GM19463 (cell line): ENCODE measurements around the gene WDR87.

Experiments used
- ATAC-seq: cut with Tn5 transposase; IDR thresholded peaks from one replicate; pipeline ENCODE4 v1.9.1; 2021; ENCODE audit warnings: mild to moderate bottlenecking, moderate library complexity; ENCODE audit not compliant: unreplicated experiment

The WDR87 gene

DNA sequence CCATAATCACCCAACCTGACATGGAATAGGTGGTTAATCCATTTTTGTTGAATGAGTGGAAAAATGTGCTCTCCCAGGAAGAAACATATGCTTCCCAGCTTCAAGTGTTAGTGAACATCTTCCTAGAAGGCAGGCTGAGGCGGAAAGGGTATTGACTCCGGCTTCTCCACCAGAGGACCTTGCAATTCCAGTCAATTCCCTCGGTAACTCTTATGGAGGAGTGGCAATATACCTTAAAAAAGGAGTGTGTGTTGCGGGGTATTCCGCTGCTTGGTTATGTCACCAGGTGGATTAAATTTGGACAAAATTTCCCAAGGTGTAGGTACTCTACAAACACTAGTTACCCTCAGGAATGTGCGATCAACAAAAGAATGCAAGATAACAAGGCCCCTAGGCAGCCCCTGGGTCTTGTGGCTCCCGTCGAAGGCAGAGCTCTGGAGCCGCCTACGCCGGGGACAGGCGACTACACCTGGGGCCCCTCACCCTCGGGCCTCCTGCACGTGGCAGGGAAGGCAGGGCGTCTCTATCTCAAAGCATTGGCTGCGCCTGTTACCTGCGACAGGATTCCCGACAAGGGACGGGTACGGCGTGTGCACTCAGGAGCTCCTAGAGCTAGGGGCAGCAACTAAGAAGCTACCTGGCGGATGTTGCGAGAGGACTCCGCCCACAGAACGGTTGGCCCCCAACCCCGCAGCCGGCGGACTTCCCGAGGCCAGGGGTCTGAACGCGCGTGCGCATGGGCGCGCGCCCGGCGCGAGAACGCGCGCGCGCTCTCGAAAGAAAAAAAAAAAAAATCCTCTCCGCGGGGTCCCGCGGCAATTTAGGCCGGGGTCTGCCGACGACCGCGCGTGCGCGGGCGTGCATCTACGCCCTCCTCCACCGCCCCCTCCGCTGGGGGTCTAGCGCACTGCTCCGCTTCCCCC, at the start of gene WDR87:
Gene WDR87 (minus strand): TSS at position 649 of the 923 bp plus-strand sequence. CDS start 8,355 bp downstream, outside the sequence.
- peak; percentile 17 for ATAC-seq

DNA sequence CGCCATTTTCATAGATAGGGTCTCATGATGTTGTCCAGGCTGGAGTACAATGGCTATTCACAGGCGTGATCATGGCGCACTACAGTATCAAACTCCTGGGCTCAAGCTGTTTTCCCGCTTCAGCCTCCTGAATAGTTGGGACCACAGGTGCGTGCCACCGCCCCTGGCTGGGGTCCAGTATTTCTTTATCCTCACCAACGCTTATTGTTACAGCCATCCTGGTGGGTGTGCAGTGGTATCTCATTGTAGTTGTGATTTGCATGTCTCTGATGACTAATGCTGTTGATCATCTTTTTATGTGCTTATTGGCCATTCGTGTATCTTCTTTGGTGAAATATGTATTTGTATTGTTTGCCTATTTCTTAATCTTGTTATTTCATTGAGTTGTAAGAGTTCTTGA, 49.6 kb upstream of the WDR87 start:
- no peak for ATAC-seq

DNA sequence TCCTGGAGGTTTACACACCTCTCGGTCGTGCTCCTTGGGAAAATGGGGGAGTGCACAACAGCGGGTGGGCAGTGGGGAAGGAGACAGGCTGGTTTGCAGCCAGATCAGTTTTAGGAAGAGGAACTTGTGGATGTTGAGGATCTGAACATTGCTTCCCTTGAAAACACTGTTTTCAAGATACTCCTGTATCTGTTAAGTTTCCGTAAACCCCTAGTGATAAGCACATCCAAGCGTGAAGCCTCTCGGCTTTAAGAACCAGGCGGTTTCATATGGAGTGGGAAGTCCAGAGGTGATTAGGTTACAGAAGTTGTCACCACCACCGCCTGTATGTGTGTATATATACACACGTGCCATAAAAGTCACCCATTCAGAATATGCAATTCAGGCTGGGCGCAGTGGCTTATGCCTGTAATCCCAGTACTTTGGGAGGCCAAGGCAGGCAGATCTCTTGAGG, 48.1 kb upstream of the WDR87 start:
- no peak for ATAC-seq

DNA sequence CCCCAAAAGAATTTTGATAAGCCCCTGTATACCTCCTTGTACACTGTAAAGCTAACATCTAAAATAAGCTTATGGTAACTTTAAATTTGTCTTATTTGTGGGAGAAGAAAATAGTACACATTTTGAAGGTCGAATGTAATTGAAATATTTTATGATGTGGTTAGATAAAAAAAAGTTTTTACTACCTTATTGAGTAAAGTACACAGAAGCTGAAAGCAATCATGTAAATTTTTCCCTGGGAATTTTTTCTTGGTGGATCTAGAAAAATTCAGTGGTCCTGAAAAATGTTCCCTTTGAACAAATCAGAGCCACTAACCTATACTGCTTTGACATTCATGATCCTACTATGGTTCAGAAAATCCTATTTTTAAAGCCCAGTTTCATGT, 47.5 kb upstream of the WDR87 start:
- no peak for ATAC-seq

DNA sequence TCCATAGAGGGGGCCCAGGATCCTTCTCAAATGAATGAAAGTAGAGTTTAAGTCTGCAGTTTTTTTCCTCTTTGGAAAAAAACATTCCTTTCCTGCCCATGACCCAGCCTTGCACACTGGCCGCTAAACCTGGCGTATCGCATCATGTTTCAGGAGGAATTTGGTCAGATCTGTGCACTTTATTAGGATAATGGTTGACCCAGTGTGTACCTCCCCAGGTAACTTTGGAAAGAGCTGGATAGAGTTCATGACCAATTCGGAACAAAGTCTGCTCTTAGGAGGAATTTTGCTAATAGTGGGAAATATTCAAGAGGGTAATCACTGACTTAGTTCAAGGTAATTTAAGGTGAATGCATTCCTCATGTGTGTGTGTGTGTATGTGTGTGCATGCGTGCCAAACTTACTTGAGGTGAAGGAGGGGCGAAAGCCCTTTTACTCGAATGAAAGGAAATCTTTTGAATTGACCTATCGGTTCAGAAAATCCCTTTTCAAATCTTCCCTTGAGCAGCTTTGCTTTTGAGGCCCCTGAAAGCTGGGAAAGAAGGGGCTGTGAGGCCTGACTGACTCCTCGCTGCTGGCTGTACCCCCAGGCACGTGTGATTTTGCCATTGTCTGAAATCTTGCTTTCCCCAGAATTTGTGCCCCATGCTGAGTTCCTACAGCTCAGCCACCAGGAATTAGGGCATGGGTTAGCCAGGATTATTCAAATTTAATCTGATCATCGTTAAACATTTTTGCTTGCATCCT, 47.0 kb upstream of the WDR87 start:
- no peak for ATAC-seq

DNA sequence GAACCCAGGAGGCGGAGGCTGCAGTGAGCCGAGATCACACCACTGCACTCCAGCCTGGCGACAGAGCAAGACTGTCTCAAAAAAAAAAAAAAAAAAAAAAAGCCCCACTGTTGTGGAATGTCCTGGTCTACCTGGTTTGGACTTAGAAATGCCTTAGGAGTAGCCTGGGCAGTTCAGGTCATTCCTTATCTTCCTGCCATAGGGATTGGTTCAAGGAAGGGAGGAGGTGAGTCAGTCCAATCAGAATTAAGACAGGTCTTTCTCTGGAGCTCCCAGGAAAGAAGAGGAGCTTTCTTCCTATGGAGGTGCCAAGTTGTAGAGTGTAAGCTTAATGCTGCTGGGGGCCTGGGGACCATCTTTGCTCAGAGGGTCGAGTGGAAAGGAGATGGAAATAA, 45.4 kb upstream of the WDR87 start:
- no peak for ATAC-seq

DNA sequence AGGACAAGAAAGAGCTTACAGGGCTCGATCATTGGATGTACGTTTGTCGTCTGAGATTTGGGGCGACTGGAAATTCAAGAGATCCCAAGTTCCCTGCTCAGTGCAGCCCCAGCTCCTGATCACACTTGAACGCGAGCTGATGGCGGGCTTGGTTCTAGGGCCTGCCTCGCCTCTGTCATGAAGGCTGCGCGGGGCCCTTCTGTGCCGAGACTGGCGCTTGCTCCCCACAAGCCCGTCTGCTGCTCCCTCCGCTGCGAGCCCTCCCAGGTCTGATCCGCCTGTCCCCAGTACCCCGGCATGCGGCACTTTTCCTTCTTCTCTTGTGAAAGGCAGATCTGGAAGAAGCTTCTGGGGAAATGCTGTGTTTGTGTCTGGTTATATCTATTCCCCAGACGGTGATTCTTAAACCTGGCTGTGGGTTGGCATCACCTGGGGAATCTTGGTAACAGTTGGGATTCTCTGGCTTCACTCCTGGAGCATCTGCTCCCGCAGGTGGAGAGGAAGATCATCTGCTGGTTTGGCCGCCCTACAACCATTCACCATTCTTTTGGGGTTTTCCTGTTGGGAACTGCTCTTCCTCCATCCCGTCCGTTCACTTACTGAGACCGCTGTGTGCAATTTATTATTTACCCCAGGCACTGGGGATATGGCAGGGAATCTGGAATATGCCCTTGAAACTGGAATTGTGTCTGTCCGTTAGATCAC, 44.2 kb upstream of the WDR87 start:
- no peak for ATAC-seq

DNA sequence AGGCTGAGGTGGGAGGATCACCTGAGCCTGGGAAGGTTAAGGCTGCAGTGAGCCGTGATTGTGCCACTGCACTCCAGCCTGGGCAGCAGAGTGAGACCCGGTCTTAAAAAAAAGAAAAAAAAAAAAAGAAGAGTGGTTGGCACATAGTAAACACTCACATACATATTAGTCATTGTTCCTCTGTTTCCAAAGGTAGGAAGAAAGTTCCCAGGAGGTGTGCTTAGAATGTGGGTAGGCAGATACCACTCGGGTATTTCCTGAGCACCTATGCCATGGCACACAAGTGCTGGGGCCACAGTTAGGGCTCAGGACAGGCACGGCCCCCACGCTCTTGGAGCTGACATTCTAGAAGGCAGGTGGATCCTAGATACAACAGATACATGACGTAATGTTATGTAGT, 42.0 kb upstream of the WDR87 start:
- ATAC-seq = no peak

DNA sequence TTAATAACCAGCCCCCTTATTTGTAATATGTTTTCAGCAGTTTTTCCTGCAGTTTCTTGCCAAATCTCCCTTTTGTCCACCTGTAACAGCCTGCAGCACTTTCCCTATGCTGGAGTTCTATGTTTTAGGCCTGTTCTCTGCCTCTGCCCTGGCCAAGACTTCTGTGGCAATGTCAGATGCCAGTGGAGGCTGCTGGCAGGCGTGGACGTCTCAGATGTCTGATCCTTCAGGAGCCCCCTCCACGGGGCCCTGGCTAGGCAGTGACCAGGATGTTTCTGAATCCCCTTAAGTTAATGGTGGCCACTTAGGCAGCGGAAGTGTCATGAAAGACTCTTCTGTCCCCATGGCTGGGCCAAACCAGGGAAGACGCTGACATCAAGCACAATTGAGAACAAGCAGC, 41.4 kb upstream of the WDR87 start:
- ATAC-seq = no peak

DNA sequence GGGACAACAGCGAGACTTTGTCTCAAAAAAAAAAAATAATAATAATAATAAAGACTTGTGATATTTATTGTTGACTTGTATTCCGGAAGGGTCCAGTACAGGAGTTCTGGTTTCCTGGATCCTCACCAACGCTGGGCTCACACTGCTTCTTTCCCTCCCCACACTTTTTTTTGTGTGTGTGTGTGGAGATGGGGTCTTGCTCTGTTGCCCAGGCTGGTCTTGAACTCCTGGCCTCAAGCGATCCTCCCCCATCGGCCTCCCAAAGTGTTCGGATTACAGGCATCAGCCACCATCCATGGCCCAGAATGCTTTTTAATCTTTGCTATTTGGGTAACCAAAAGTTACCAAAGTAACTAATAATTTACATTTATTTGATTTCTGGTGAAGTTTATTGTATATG, 39.7 kb upstream of the WDR87 start:
- no peak for ATAC-seq

DNA sequence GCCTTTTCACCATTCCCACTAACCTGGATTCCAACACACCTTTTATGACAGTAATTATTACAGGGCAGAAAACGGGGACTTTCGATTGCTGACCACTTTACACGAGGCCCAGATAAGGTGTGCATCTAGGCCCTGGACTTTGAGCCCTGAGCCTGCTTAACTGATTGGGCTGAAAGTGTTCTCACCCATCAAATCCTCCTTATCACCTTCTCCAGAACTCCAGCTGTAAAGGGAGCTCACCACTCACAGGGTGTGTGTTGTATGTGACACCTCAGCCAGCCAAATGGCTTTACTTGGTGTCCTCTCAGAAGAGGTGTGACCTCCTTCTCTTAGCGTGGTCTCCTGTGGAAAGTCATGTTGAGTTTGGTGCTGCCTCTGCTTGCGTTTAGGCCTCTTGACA, 37.1 kb upstream of the WDR87 start:
- ATAC-seq = no peak

DNA sequence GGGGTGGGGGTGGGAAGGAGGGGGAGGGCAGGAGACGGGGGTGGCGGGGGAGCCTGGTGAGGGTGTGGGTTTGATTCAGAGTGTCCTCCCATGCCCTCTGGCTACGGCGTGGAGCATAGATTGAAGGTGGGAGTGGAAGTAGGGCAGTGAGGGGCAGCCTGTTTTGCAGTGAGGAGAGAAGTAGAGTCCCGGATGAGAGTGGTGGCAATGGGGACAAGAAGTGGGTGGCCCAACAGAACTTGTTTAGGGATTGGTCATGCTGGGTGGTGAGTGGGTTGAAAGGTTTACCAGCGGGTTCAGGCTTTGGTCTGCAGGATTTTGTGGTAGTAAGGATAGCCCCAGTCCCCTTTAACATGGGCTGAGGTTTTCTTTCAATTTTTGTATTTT, 36.1 kb upstream of the WDR87 start:
- ATAC-seq = no peak

DNA sequence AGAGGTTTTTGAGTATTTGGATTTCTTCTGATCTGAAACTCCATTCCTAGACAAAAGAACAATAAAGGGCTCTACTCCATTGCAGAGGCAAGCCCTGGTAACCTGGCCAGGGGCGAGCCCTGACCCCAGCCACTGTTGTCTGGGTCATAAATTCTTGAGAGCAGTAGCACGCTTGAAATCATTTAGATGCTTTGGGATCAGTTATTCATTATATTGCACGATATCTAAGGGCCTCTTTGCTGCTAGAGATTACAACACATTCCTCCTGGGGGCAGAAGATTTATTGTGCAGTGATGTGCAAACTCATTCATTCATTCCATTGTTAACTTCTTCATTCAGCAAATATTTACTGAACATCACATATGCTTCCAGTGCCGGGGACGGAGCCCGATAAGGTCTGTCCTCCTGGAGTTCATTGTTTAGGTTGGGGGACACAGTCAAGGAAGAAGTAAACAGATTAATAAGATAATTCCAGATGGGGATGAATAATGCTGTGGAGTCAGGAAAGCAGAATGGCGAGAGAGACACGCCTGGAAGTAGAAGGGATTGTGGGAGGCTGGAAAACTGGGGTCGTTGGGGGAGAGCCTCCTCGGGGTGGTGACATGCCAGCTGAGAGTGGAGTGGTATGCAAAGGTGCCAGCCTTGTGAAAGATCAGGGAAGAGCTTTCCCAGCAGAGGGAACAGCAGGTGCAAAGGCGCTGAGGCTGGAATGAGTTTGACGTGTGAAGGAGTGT, 35.6 kb upstream of the WDR87 start:
- ATAC-seq = no peak

DNA sequence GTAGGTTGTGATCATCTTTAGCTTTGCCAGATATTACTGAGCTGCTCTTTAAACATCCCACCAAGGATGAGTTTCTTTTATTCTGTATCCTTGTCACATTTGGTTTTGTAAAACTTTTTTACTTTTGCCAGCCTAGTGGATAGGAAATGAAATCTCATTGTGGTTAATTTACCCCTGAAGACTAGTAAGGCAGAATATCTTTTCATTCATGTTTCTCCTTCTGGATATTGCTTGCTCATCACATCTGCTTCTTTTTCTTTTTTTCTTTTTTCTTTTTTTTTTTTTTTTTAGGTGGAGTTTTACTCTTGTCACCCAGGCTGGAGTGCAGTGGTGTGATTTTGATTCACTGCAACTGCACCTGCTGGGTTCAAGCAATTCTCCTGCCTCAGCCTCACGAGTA, 32.0 kb upstream of the WDR87 start:
- ATAC-seq = no peak

DNA sequence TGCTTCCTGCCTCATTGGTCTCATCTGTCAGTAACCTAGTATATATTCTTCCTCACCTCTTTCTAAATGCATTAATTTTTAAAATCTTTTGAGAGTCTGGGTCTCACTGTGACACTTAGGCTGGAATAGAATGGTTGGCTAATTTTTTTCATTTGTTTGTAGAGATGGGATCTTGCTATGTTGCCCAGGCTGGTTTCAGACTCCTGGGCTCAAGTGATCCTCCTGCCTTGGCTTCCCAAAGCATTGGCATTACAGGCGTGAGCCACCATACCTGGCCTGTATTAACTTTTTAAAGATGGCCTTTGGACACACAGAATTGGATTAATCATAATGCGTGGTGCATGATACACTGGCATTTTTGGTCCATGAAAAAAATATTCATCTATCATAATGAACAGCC, 30.5 kb upstream of the WDR87 start:
- ATAC-seq = no peak

DNA sequence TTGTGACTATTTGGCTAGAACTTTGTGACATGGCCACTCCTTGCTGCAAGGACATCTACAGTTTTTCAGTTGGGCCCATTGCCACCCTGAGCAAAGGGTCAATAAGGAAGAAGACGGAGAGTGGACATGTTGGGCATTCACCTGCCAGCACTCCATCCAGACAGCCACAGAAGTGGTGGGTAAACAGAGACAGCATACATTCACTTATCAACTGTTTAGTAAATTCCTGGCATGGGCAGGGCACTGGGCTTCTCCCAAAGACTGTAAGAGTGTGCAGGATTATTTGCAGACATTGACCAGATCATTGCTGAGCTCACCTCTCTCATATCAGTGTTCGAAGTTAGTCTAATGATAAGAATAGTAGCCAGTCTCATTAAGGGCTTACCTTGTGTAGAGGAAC, 29.8 kb upstream of the WDR87 start:
- ATAC-seq = no peak

DNA sequence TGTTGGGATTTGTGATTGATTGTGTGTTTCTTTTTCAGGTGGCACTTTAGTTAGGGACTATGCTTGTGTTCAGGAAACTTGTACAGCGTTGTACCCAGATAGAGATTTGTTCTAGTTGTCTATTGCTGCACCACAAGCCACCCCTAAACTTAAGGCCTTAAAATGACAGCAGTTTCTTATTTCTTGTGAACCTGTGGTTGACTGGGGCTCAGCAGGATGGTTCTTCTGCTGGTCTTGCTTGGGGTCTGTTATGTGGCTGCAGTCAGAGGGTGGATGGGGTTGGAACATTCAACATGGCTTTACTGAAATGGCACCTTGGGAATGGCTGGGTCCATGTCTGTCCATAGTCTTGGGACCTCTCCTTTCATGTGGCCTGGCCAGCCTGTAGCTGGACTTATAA, 28.9 kb upstream of the WDR87 start:
- no peak for ATAC-seq

DNA sequence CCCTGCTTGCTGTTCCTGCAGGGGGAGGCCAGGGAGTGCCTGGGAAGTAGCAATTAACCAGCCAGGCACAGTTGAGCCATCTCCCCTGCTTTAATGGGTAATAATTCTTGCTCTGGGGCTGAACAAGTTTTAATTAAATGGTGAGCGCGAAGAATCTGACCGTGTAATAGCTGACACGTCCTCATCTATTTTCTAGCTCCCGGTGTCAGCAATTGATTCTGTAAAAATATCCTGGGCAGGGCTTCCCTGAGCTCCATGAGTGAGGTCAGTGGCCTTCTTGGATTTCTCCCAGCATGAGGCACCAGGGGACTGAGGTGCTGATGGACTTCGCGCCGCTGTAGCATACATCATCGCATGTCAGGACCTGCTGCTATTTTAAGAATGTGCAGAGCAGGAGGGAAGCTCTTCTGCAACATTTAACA, 27.6 kb upstream of the WDR87 start:
- no peak for ATAC-seq

DNA sequence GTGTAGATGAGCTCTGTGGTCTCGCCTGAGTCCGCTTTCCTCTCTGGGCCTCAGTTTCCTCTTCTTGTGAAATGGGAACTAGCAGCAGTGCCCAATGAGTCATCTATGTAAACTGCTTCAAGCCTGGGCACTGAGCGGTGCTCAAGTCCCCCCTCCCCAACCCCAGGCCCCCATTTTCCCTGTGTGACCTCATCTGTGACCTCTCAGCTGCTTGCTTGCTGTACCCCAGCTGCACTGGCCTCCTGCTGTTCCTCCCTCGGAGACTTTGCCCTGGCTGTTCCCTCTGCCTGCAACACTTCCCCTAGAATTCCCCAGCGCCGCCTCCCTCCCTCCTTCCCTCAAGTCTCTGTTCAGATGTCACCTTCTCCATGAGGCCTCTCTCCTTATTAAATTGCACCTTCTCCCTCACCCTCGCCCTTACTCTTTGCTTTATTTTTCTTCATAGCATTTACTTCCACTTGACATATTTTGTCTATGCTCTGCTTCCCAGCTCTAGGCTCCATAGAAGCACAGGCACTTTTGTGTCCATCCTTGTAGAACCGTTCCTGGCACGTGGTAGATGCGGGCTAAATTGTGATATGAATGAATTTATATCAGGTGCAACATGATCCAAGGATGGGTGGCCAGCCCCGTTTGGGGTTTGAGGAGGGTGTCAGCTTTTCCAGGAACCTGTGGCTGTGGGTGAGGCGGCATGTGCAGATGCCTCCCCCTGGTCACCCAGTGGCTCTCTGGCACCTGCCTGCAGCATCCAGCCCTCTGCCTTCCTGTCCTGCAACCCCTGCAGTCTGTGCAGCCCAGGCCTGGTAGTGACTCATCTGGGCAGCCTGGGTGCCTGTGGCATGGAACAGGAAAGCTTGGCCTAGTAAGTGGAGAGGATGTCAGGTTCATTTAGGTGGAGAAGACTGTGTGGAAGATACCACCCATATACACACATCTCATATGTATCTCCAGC, 26.9 kb upstream of the WDR87 start:
- no peak for ATAC-seq
